NT2/D1 (cell line): ENCODE data around the gene MRPS11.
"Not testable (repeated sequence)": the region's sequence is repeated elsewhere in the genome, so short reads cannot be mapped to it uniquely, and the experiment has no call there.

Experiments
- DNase-seq: peaks from one replicate; pipeline ENCODE4 v3.0.0-alpha.2; 2011; ENCODE audit warnings: low read depth, low spot score
- H3K27me3 ChIP-seq: 2 replicates; pipeline ENCODE4 v1.6.0; 2011; ENCODE audit warnings: mild to moderate bottlenecking; ENCODE audit not compliant: insufficient read length, insufficient read depth
- H3K36me3 ChIP-seq: 2 replicates; pipeline ENCODE4 v1.6.1; 2011; ENCODE audit warnings: mild to moderate bottlenecking, low read length, mixed read lengths; ENCODE audit not compliant: insufficient read depth, insufficient read length
- H3K4me1 ChIP-seq: 2 replicates; pipeline ENCODE4 v1.5.1; 2011; ENCODE audit not compliant: insufficient read depth, insufficient read length
- H3K4me3 ChIP-seq: 2 replicates; pipeline ENCODE4 v1.5.1; 2011; ENCODE audit warnings: low read depth; ENCODE audit not compliant: insufficient read length
- H3K9ac ChIP-seq: 2 replicates; pipeline ENCODE4 v1.6.0; 2011; ENCODE audit warnings: low read depth; ENCODE audit not compliant: insufficient read length
- H3K9me3 ChIP-seq: 2 replicates; pipeline ENCODE4 v1.5.1; 2011; ENCODE audit warnings: mild to moderate bottlenecking, low read length; ENCODE audit not compliant: insufficient read depth
- SUZ12 ChIP-seq: IDR thresholded peaks from 2 replicates; pipeline ENCODE4 v1.6.1; 2011; ENCODE audit not compliant: insufficient read length, insufficient read depth; ENCODE audit errors: extremely low read depth
- YY1 ChIP-seq: IDR thresholded peaks from 2 replicates; pipeline ENCODE4 v1.6.1; 2011; ENCODE audit not compliant: insufficient read length, insufficient read depth
- ZNF274 ChIP-seq: IDR thresholded peaks from 2 replicates; pipeline ENCODE4 v1.6.1; 2011; ENCODE audit warnings: mild to moderate bottlenecking, low read depth, low read length

Gene MRPS11

DNA sequence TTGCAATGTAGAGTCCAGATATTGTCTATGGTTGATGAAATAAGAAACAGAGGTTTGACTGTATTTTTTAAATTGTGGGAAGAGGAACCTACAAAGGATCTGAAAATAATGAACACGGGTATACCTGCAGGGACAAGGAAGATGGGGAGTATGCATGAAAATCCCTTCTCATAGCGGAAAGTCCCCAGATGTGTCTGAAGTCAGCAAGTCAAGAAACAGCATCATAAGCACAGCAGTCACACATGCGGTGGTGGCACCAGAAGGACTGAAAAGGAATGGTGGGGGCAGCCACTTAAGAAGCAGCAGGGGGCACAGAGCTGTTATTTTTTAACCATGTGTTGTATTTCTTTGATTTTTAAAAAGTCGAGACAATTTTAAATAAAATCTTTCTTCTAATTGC is 4.7 kb downstream of the MRPS11 start:
- H3K4me3 ChIP-seq, result no peak overlapping the region
- no peaks in the 10 kb centered on the region for H3K9me3 ChIP-seq
- TF ChIP-seq YY1 (no peak), ZNF274 (no peak), SUZ12 (no peak)
- no peak overlapping the region for H3K9ac ChIP-seq
- peaks cover 73% of the 10 kb centered on the region for H3K36me3 ChIP-seq
- no peaks in the 10 kb centered on the region for H3K4me1 ChIP-seq
- DNase-seq, result no peak
- no peaks in the 10 kb centered on the region for H3K27me3 ChIP-seq

- H3K9ac ChIP-seq, H3K4me1 ChIP-seq, H3K27me3 ChIP-seq, DNase-seq, H3K9me3 ChIP-seq, H3K4me3 ChIP-seq: not testable (repeated sequence)
- peaks cover 83% of the 10 kb centered on the region for H3K36me3 ChIP-seq
These were observed 6.3 kb downstream of the MRPS11 start for GRCh38 chr15:88473661-88474293.

DNA sequence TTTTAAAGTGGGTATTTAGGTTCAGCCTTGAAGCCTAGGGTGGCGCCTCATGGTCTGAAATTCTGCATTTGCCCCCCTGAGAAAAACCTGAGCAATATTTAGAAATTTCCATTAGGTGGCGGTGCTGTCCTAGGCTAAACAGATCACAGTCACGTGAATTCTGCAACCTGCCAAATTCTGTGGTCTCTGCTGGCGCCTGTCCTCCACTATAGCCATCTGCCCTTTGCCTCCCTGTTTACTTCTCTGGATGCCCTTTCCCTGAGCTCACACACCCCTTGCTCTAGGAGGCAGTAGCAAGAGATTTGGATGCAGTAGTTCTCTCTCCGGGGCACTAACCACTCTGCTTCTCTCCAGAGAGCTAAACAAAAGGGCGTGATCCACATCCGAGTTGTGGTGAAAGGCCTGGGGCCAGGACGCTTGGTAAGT is 9.1 kb downstream of the MRPS11 start:
- Histone ChIP-seq H3K9me3 (no peaks in the 10 kb centered on the region), H3K27me3 (no peaks in the 10 kb centered on the region), H3K9ac (no peak overlapping the region), H3K36me3 (peaks cover 73% of the 10 kb centered on the region), H3K4me3 (no peak overlapping the region), H3K4me1 (no peaks in the 10 kb centered on the region)
- TF ChIP-seq ZNF274 (no peak), SUZ12 (no peak), YY1 (no peak)
- DNase-seq, result no peak

DNA sequence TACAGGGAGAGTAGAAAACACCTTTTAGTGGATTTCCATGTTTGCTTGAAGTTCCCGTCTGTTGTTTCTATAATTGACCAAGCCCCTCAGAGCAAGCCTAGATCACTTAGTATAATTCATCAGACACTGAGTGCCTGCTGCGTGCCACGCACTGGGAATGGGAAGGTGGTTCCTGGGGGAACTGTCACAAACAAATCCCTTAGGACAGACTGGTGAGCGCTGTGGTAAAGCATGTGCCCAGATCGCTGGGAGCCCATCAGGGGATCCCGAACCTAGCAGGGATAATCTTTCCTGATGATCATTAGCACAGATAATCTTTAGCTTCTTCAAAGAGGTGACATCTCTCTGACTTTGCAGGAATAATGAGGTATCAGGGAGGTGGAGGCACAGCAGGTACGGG is 9.6 kb downstream of the MRPS11 start:
- Histone ChIP-seq H3K9ac (no peak overlapping the region), H3K27me3 (no peaks in the 10 kb centered on the region), H3K4me1 (no peaks in the 10 kb centered on the region), H3K36me3 (peaks cover 68% of the 10 kb centered on the region), H3K4me3 (no peak overlapping the region), H3K9me3 (no peaks in the 10 kb centered on the region)
- no peak for TF ChIP-seq ZNF274
- no peak for TF ChIP-seq SUZ12
- TF ChIP-seq YY1, result no peak
- no peak for DNase-seq

DNA sequence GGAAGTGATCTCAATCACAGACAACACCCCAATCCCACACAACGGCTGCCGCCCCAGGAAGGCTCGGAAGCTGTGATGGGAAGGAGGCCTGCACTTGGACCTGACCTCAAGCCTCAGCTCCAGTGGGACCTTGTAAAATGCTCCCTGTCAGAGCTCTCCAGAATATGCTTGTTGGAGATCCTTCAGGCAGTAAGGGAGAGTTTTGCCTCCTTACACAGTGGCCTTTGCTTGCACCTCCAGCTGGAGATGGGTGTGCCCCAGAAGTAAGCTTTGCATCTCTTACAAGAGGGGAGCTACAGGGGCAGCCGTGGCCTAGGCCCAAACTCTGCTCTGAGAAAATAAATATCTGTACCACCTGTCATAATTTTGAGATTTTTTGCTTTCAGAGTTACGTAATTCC is 10.4 kb downstream of the MRPS11 start:
- TF ChIP-seq YY1 (no peak), ZNF274 (no peak), SUZ12 (no peak)
- peaks cover 2% of the 10 kb centered on the region for H3K4me1 ChIP-seq

DNA sequence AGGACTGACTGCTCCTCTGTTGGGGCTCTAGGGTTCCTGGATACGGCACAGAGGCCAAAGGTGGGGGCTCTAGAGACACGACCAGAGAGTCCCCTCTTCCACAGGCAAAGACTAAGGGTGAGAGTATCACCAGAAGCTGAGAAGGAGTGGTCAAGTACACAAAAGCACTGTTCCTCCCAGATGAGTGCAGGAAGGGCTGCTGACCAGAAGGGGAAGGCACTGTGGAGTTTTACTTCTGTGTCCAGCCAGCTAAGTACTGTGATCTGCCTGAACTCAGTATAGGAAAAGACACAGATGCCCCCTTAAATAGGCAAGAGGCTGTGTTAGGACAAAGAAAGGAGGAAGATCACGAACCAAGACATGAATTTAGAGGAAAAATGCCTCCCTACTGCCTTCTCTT is 11.7 kb downstream of the MRPS11 start:
- peaks cover 20% of the 10 kb centered on the region for H3K27me3 ChIP-seq
- no peak overlapping the region for H3K4me3 ChIP-seq
- DNase-seq, result no peak
- TF ChIP-seq SUZ12 (no peak), YY1 (no peak), ZNF274 (no peak)
- peaks cover 5% of the 10 kb centered on the region for H3K4me1 ChIP-seq
- no peak overlapping the region for H3K9ac ChIP-seq
- no peaks in the 10 kb centered on the region for H3K9me3 ChIP-seq
- H3K36me3 ChIP-seq, result peaks cover 51% of the 10 kb centered on the region

More for the DNA sequence above, 10.4 kb downstream of the MRPS11 start:
- no peak for DNase-seq
- Histone ChIP-seq H3K4me3 (no peak overlapping the region), H3K27me3 (peaks cover 8% of the 10 kb centered on the region), H3K9me3 (no peaks in the 10 kb centered on the region), H3K36me3 (peaks cover 61% of the 10 kb centered on the region), H3K9ac (no peak overlapping the region)

DNA sequence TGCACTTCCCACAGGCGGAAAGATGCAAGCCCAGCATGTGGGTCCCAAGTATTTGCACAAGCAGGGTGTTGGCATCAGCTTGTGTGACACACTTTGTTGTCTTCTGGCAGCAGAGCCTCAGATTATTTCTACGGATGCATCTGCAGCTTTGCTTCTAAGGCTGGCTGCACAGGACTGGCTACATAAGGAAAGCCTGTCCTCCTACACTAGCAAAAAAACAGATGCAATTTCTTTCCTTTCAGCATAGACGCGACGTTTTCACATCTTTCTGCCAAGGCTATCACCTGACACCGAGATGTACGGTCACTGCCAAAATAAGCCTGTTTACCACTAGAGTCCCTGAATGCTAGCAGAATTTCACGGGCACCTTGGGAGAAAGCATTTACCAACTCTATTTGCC is 13.5 kb downstream of the MRPS11 start:
- DNase-seq, result no peak
- Histone ChIP-seq H3K4me1 (peaks cover 9% of the 10 kb centered on the region), H3K9ac (no peak overlapping the region), H3K4me3 (no peak overlapping the region), H3K9me3 (no peaks in the 10 kb centered on the region), H3K36me3 (peaks cover 37% of the 10 kb centered on the region), H3K27me3 (peaks cover 26% of the 10 kb centered on the region)
- no peak for TF ChIP-seq YY1

- Histone ChIP-seq H3K36me3 (peaks cover 26% of the 10 kb centered on the region), H3K4me3 (no peak overlapping the region), H3K9me3 (no peaks in the 10 kb centered on the region), H3K4me1 (peaks cover 9% of the 10 kb centered on the region), H3K27me3 (peaks cover 38% of the 10 kb centered on the region), H3K9ac (no peak overlapping the region)
- DNase-seq, result no peak
- no peak for TF ChIP-seq YY1
- TF ChIP-seq ZNF274, result no peak
- no peak for TF ChIP-seq SUZ12
These were observed 14.8 kb downstream of the MRPS11 start for GRCh38 chr15:88482263-88482662.
